ENCODE measurements around the gene CAD. TPM values are rescaled to one million over a fixed set of nuclear protein-coding genes. Genes with fewer than 3 reads are reported as not detected.
A peak's percentile ranks its signal among the peaks of the same experiment; 100 is the strongest.

Gene CAD
- total RNA-seq, 2 experiments from 2014 or later: 125 to 127 TPM

GRCh38 chr2:27211241-27211942 lies 5.8 kb upstream of the CAD start:
- DNase-seq (peak; percentile 13), ATAC-seq (no peak)
- peaks cover 34% of the 10 kb centered on the region for H3K36me3 Mint-ChIP-seq (ENCODE audit: low read depth)
- peaks cover 37% of the 10 kb centered on the region for H3K4me1 Mint-ChIP-seq (ENCODE audit: low read depth)
- peak overlapping the region; percentile 91 for H3K4me3 Mint-ChIP-seq
- no peak for TF ChIP-seq CTCF (IDR thresholded peaks at IDR 0.05)
- H3K9me3 Mint-ChIP-seq: no peaks in the 10 kb centered on the region
- no peaks in the 10 kb centered on the region for H3K27me3 Mint-ChIP-seq
- H3K27ac Mint-ChIP-seq: peak overlapping the region; percentile 91
- ChIA-PET POLR2A (interaction anchor here (1.2 to 1.7 kb wide), 7 partner anchors 21 to 140 kb away, joined by 3 to 5 read pairs (median 3); partner anchors contain the start of gene OST4), CTCF (interaction anchor here (0.7 to 1.2 kb wide), 6 partner anchors 9 to 249 kb away, joined by 3 to 5 read pairs (median 3); partner anchors contain the start of gene ABHD1)
- intact Hi-C loops (cut with micrococcal nuclease): loop anchor here (10.0 kb wide), 1 partner anchor 117 kb away; no protein-coding TSS in a partner anchor

GRCh38 chr2:27211943-27212625 lies 5.1 kb upstream of the CAD start, which contains the start of the genes ATRAID and SLC5A6:
Gene ATRAID, plus strand, starts transcription at chr2:27212041. Its CDS starts 328 bp downstream, at chr2:27212369.
Gene SLC5A6, minus strand, starts transcription at chr2:27212268. Its CDS starts 4,618 bp downstream, at chr2:27207650.
- peak within 1 kb of the TSS; percentile 99 for H3K27ac Mint-ChIP-seq
- H3K27me3 Mint-ChIP-seq: no peaks in the 10 kb centered on the region
- no peaks in the 10 kb centered on the region for H3K9me3 Mint-ChIP-seq
- POLR2A ChIA-PET: interaction anchor here (1.0 to 1.7 kb wide), 8 partner anchors 21 to 140 kb away, joined by 3 to 5 read pairs (median 3); partner anchors contain the start of gene OST4
- CTCF ChIA-PET: interaction anchor here (1.0 to 1.2 kb wide), 4 partner anchors 69 to 114 kb away, joined by 3 to 5 read pairs (median 4); partner anchors contain the start of gene ABHD1
- DNase-seq: peak; percentile 90
- peaks cover 41% of the 10 kb centered on the region for H3K4me1 Mint-ChIP-seq (ENCODE audit: low read depth)
- ATAC-seq: peak; percentile 92
- TF ChIP-seq CTCF (IDR thresholded peaks at IDR 0.05): no peak
- peak within 1 kb of the TSS; percentile 91 for H3K4me3 Mint-ChIP-seq
- H3K36me3 Mint-ChIP-seq (ENCODE audit: low read depth): peaks cover 39% of the 10 kb centered on the region
- intact Hi-C loops (cut with micrococcal nuclease): loop anchor here (10.0 kb wide), 1 partner anchor 117 kb away; no protein-coding TSS in a partner anchor

- POLR2A ChIA-PET: interaction anchor here (0.8 to 1.7 kb wide), 11 partner anchors 10 to 158 kb away, joined by 3 to 5 read pairs (median 3); no protein-coding TSS in a partner anchor
- H3K27me3 Mint-ChIP-seq: no peaks in the 10 kb centered on the region
- H3K9me3 Mint-ChIP-seq: no peaks in the 10 kb centered on the region
- ATAC-seq: peak; percentile 11
- H3K4me1 Mint-ChIP-seq (ENCODE audit: low read depth): peaks cover 40% of the 10 kb centered on the region
- peaks cover 43% of the 10 kb centered on the region for H3K36me3 Mint-ChIP-seq (ENCODE audit: low read depth)
- CTCF ChIA-PET: interaction anchor here (0.8 to 1.2 kb wide), 4 partner anchors 36 to 116 kb away, joined by 3 to 4 read pairs (median 3); partner anchors contain the start of gene ABHD1
- DNase-seq: peak; percentile 66
- no peak for TF ChIP-seq CTCF (IDR thresholded peaks at IDR 0.05)
- peak overlapping the region; percentile 99 for H3K27ac Mint-ChIP-seq
- intact Hi-C loops (cut with micrococcal nuclease): loop anchor here (10.0 kb wide), 1 partner anchor 118 kb away; no protein-coding TSS in a partner anchor
- peak overlapping the region; percentile 91 for H3K4me3 Mint-ChIP-seq
Observed at GRCh38 chr2:27212626-27213471, 4.3 kb upstream of the CAD start.

- ChIA-PET POLR2A (interaction anchor here (0.8 to 1.2 kb wide), 2 partner anchors 33 to 164 kb away, joined by 3 read pairs; partner anchors contain the start of gene AGBL5), CTCF (interaction anchor here (0.9 to 1.2 kb wide), 2 partner anchors 45 to 88 kb away, joined by 3 to 4 read pairs; no protein-coding TSS in a partner anchor)
- TF ChIP-seq CTCF (IDR thresholded peaks at IDR 0.05): no peak
- peaks cover 45% of the 10 kb centered on the region for H3K4me1 Mint-ChIP-seq (ENCODE audit: low read depth)
- H3K27me3 Mint-ChIP-seq: no peaks in the 10 kb centered on the region
- intact Hi-C loops (cut with micrococcal nuclease): loop anchor here (10.0 kb wide), 1 partner anchor 120 kb away; no protein-coding TSS in a partner anchor
- DNase-seq: no peak
- H3K9me3 Mint-ChIP-seq: no peaks in the 10 kb centered on the region
- H3K36me3 Mint-ChIP-seq (ENCODE audit: low read depth): peaks cover 49% of the 10 kb centered on the region
- ATAC-seq: no peak
- no peak overlapping the region for H3K27ac Mint-ChIP-seq
- no peak overlapping the region for H3K4me3 Mint-ChIP-seq
Observed at GRCh38 chr2:27214941-27215340, 2.2 kb upstream of the CAD start.
